GM12878 (cell line): ENCODE results near the gene AEBP2. TPM values are rescaled to one million over a fixed set of nuclear protein-coding genes. Genes with fewer than 3 reads are reported as not detected.

ENCODE experiments used
- ATAC-seq: fragments of 200-7000 bp; cut with Tn5 transposase; 3 replicates; pipeline ENCODE4 v1.9.1; 2020; ENCODE audit warnings: mild to moderate bottlenecking, moderate library complexity
- BruUV-seq: library from RNA; stranded (reverse); fragments of 400-500 nt; replicated peaks from 2 replicates; lab custom pipeline; 2021; lab: Mats Ljungman, UMichigan
- CTCF ChIA-PET: fragments of 300-600 bp; sonication (Branson Sonifier 250); formaldehyde crosslinking; extraction: SDS; loops from one replicate; lab custom pipeline; 2021; ENCODE audit warnings: inconsistent platforms; lab: Yijun Ruan, JAX
- POLR2A ChIA-PET: fragments of 350-600 bp; formaldehyde crosslinking; extraction: SDS; loops from one replicate; lab custom pipeline; 2021; ENCODE audit warnings: inconsistent platforms; lab: Charles Lee
- RAD21 ChIA-PET: fragments of 300-600 bp; sonication (Branson Sonifier 250); formaldehyde crosslinking; loops from one replicate; lab custom pipeline; 2023; ENCODE audit warnings: antibody characterized with exemption; ENCODE audit not compliant: unreplicated experiment; lab: Charles Lee
- SMC1A ChIA-PET: fragments of 300-600 bp; sonication (Branson Sonifier 250); formaldehyde crosslinking; loops from one replicate; lab custom pipeline; 2023; ENCODE audit not compliant: unreplicated experiment, uncharacterized antibody; lab: Charles Lee
- DNase-seq: peaks from one replicate; pipeline ENCODE4 v3.0.0-alpha.2; 2011; ENCODE audit warnings: low read depth, low spot score
- FAIRE-seq: peaks from 3 replicates; lab custom pipeline; 2011; peaks lifted over from hg19 to GRCh38; lab: Jason Lieb, UNC
- H2AFZ ChIP-seq: 2 replicates; pipeline ENCODE4 v1.6.0; 2011; ENCODE audit warnings: low read depth, low read length, control low read depth; ENCODE audit not compliant: control insufficient read depth
- H3K27ac ChIP-seq: 2 replicates; pipeline ENCODE4 v1.5.1; 2011; ENCODE audit warnings: control low read depth; ENCODE audit not compliant: control insufficient read depth, insufficient read depth
- H3K27me3 ChIP-seq, 2 experiments: replicated peaks in 1 of 2; 2 replicates each; pipeline versions ENCODE4 v1.6.0 to v1.6.1; 2011; ENCODE audit warnings: low read length in 1 of 2; ENCODE audit not compliant: control insufficient read depth in 2 of 2, insufficient read depth in 2 of 2
- H3K36me3 ChIP-seq, 2 experiments: 2 replicates each; pipeline ENCODE4 v1.5.1; 2011; ENCODE audit warnings: low read length in 1 of 2; ENCODE audit not compliant: control insufficient read depth in 2 of 2, insufficient read depth in 2 of 2
- H3K4me1 ChIP-seq: 2 replicates; pipeline ENCODE4 v1.6.1; 2011; ENCODE audit warnings: mild to moderate bottlenecking, low read length, moderate library complexity, mixed read lengths; ENCODE audit not compliant: control insufficient read depth, insufficient read depth
- H3K4me2 ChIP-seq: 2 replicates; pipeline ENCODE4 v1.6.0; 2011; ENCODE audit warnings: control low read depth; ENCODE audit not compliant: control insufficient read depth, insufficient read depth
- H3K4me3 ChIP-seq: fragments of 200-600 bp; sonication (generic); 2 replicates; pipeline ENCODE4 v1.5.1; 2016
- H3K79me2 ChIP-seq: 2 replicates; pipeline ENCODE4 v1.6.0; 2011; ENCODE audit warnings: low read length; ENCODE audit not compliant: control insufficient read depth, insufficient read depth
- H3K9ac ChIP-seq: 2 replicates; pipeline ENCODE4 v1.8.0; 2011; ENCODE audit warnings: low read length, control low read depth, mixed read lengths; ENCODE audit not compliant: control insufficient read depth, insufficient read depth
- H3K9me3 ChIP-seq: replicated peaks from 3 replicates; pipeline ENCODE4 v1.5.1; 2011; ENCODE audit warnings: mild to moderate bottlenecking, low read length; ENCODE audit not compliant: control insufficient read depth, insufficient read depth
- H4K20me1 ChIP-seq: 2 replicates; pipeline ENCODE4 v1.6.0; 2011; ENCODE audit not compliant: control insufficient read depth, insufficient read depth
- CBX5 ChIP-seq: sonication (generic); IDR thresholded peaks from 2 replicates; pipeline ENCODE4 v1.6.1; 2016; ENCODE audit warnings: low read depth, moderate library complexity, mild to moderate bottlenecking, inconsistent platforms
- HDGF ChIP-seq: fragments of 450-650 bp; IDR thresholded peaks from 2 replicates; pipeline ENCODE4 v1.6.1; 2016; ENCODE audit warnings: antibody characterized with exemption
- IKZF1 ChIP-seq: fragments of 450-650 bp; conservative IDR thresholded peaks from 2 replicates; pipeline ENCODE4 v1.6.1; 2017; ENCODE audit warnings: antibody characterized with exemption, mild to moderate bottlenecking
- IRF4 ChIP-seq: IDR thresholded peaks from 2 replicates; pipeline ENCODE4 v1.6.1; 2011; ENCODE audit warnings: low read depth, low read length
- KDM1A ChIP-seq: fragments of 200-600 bp; sonication (generic); IDR thresholded peaks from 2 replicates; pipeline ENCODE4 v1.6.1; 2016; ENCODE audit warnings: borderline replicate concordance
- NR2C1 ChIP-seq: fragments of 450-650 bp; IDR thresholded peaks from 2 replicates; pipeline ENCODE4 v1.6.1; 2017; ENCODE audit warnings: antibody characterized with exemption, mild to moderate bottlenecking, moderate library complexity
- RCOR1 ChIP-seq: conservative IDR thresholded peaks from 2 replicates; pipeline ENCODE4 v1.6.1; 2012; ENCODE audit warnings: low read depth, low read length, improper control_type of control experiment
- TCF7 ChIP-seq: IDR thresholded peaks from 2 replicates; pipeline ENCODE4 v1.6.1; 2014; ENCODE audit warnings: antibody characterized with exemption, borderline replicate concordance
- WRNIP1 ChIP-seq: IDR thresholded peaks from 2 replicates; pipeline ENCODE4 v1.6.1; 2011; ENCODE audit warnings: low read depth, low read length, improper control_type of control experiment, borderline replicate concordance
- WGBS: methylation state at CpG from one replicate; pipeline ENCODE4 v1.1.6; 2016; ENCODE audit warnings: low lambda C conversion rate; ENCODE audit not compliant: insufficient replicate concordance, insufficient coverage; ENCODE audit errors: missing lambda C conversion rate; 5-methylcytosine and 5-hydroxymethylcytosine counted together
- in situ Hi-C: fragments of 300-500 bp; cut with MboI; formaldehyde crosslinking; loops from 9 replicates; pipeline ENCODE4 v1.14.3; 2018; ENCODE audit warnings: mixed read lengths
- intact Hi-C: fragments of 100-400 bp; cut with micrococcal nuclease; formaldehyde crosslinking; loops from one replicate; pipeline ENCODE4 v1.14.2; 2022; ENCODE audit not compliant: unreplicated experiment
- polyA plus RNA-seq, 11 experiments: library from polyadenylated mRNA; depleted of rRNA in 4 of 11; unstranded in 6 of 11; stranded (reverse) in 5 of 11; fragments of >200 nt; fragmentation: Nextera tagmentation in 4 of 11; fragmentation: Illumina TruSeq in 1 of 11; extraction: Ambion mirVana in 4 of 11; extraction: Trizol in 1 of 11; gene quantifications; 1 replicate in 1 of 11; 2 replicates in 10 of 11; pipeline versions ENCODE4 v1.2.1 to v1.2.3, GENCODE V29; 2011 to 2016; ENCODE audit warnings: inconsistent platforms in 2 of 11, missing spikeins in 2 of 11, low read depth in 1 of 11
- total RNA-seq, 4 experiments: library from RNA; depleted of rRNA in 3 of 4; stranded (reverse); fragments of >200 nt in 3 of 4; fragmentation: Illumina TruSeq in 1 of 4; extraction: Trizol in 1 of 4; gene quantifications; 2 replicates each; pipeline versions ENCODE4 v1.2.1 to v1.2.3, GENCODE V29; 2013 to 2021
- TF ChIP-seq, protein P1 (sequence below): fragments of 450-650 bp; IDR thresholded peaks from 2 replicates; pipeline ENCODE4 v1.6.1; 2017; ENCODE audit warnings: mild to moderate bottlenecking
- TF ChIP-seq, protein P2 (sequence below): fragments of 450-650 bp; conservative IDR thresholded peaks from 2 replicates; pipeline ENCODE4 v1.6.1; 2017; ENCODE audit warnings: mild to moderate bottlenecking, moderate library complexity
- TF ChIP-seq, protein P3 (sequence below): fragments of 450-650 bp; IDR thresholded peaks from 2 replicates; pipeline ENCODE4 v1.6.1; 2017; ENCODE audit warnings: mild to moderate bottlenecking, low read depth, inconsistent platforms; ENCODE audit not compliant: poor library complexity, severe bottlenecking

Gene AEBP2
- total and polyA plus RNA-seq, 10 of the 15 experiments (the other 5 are each of a cell fraction or from before 2014, with no cell fraction given), result 17.6 to 126 (median 44.8) TPM

DNA sequence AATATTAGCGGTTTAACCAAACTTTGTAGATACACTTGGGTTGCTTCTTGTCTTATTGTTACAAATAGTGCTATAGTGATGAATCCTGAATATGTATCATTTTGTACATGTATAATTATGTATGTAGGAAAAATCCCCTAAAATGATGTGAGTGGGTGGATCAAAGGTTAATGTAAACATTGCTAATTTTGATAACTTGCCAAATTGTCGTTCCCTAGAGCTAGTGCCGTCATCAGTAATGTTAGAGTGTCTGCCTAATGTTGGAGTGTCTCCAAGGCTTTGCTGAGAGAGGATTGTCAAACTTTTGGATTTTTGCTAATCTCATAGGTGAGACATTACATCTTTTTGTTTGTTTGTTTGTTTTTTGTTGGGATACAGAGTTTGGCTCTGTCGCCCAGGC, 44.4 kb downstream of the AEBP2 start:
- Histone ChIP-seq H3K79me2 (peaks cover 63% of the 10 kb centered on the region), H2AFZ (no peak overlapping the region), H3K36me3 (peaks cover 2 to 5% of the 10 kb centered on the region in 2 experiments), H3K4me1 (peaks cover 19% of the 10 kb centered on the region), H3K4me2 (no peak overlapping the region), H4K20me1 (no peaks in the 10 kb centered on the region), H3K27ac (no peak overlapping the region), H3K4me3 (no peak overlapping the region), H3K9ac (no peak overlapping the region), H3K27me3 (no peaks in the 10 kb centered on the region), H3K9me3 (peaks cover 10% of the 10 kb centered on the region)
- intact Hi-C loops, result loop anchor here (2.0 to 10.0 kb wide), 2 partner anchors 41 to 99 kb away; no protein-coding TSS in a partner anchor
- ChIA-PET POLR2A (no interaction called here), SMC1A (interaction anchor here (0.6 to 1.4 kb wide), 2 partner anchors 11 to 205 kb away, joined by 3 read pairs; no protein-coding TSS in a partner anchor), RAD21 (no interaction called here), CTCF (no interaction called here)
- in situ Hi-C loops, result no loop called here
- TF ChIP-seq TCF7 (0 out of 2 replicates have a peak, but pooled peaks have one; percentile 30), NR2C1 (no peak)
- TF ChIP-seq, protein P1, sequence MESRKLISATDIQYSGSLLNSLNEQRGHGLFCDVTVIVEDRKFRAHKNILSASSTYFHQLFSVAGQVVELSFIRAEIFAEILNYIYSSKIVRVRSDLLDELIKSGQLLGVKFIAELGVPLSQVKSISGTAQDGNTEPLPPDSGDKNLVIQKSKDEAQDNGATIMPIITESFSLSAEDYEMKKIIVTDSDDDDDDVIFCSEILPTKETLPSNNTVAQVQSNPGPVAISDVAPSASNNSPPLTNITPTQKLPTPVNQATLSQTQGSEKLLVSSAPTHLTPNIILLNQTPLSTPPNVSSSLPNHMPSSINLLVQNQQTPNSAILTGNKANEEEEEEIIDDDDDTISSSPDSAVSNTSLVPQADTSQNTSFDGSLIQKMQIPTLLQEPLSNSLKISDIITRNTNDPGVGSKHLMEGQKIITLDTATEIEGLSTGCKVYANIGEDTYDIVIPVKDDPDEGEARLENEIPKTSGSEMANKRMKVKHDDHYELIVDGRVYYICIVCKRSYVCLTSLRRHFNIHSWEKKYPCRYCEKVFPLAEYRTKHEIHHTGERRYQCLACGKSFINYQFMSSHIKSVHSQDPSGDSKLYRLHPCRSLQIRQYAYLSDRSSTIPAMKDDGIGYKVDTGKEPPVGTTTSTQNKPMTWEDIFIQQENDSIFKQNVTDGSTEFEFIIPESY, result 0 out of 2 replicates have a peak, but pooled peaks have one; percentile 48
- ATAC-seq (no peak), FAIRE-seq (no peak), DNase-seq (no peak)
- no TSS peak for BruUV-seq
- WGBS, result 100% methylated on average over 4 of the region's 4 CpGs

DNA sequence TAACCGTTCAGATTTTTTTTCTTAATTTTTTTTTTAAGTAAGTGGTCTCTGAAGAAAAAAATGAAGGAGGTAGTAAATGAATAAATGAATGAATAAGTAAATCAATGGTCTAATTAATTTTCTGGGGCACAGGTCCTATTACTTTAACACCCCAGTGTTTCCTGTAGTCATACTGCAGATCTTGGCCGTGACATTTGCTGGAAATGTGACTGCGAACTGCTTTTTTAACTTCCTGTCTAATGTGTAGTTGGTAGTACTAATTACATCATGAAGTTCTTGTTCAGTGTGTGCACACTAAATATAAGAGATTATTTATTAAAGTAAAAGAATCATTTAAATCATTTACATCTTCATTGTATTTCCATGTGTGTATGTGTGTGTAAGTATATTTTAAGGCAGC, 45.4 kb downstream of the AEBP2 start:
- intact Hi-C loops (loop anchor here (10.0 kb wide), 1 partner anchor 100 kb away; no protein-coding TSS in a partner anchor), in situ Hi-C loops (no loop called here)
- peaks cover 19% of the 10 kb centered on the region for H3K4me1 ChIP-seq
- SMC1A ChIA-PET, result no interaction called here
- CTCF ChIA-PET, result no interaction called here
- H3K4me3 ChIP-seq, result no peak overlapping the region
- no peak for DNase-seq
- no peak overlapping the region for H3K9ac ChIP-seq
- POLR2A ChIA-PET, result no interaction called here
- peaks cover 8% of the 10 kb centered on the region for H3K9me3 ChIP-seq
- ATAC-seq, result no peak
- RAD21 ChIA-PET, result no interaction called here
- H3K4me2 ChIP-seq, result no peak overlapping the region
- BruUV-seq, result no TSS peak
- FAIRE-seq, result no peak
- H2AFZ ChIP-seq, result no peak overlapping the region
- H3K27me3 ChIP-seq, result no peaks in the 10 kb centered on the region
- peaks cover 69% of the 10 kb centered on the region for H3K79me2 ChIP-seq
- H4K20me1 ChIP-seq, result no peaks in the 10 kb centered on the region
- peaks cover 0 to 5% of the 10 kb centered on the region in 2 experiments for H3K36me3 ChIP-seq
- WGBS, result 97% methylated on average over 3 of the region's 3 CpGs
- no peak overlapping the region for H3K27ac ChIP-seq
- TF ChIP-seq, protein P2, sequence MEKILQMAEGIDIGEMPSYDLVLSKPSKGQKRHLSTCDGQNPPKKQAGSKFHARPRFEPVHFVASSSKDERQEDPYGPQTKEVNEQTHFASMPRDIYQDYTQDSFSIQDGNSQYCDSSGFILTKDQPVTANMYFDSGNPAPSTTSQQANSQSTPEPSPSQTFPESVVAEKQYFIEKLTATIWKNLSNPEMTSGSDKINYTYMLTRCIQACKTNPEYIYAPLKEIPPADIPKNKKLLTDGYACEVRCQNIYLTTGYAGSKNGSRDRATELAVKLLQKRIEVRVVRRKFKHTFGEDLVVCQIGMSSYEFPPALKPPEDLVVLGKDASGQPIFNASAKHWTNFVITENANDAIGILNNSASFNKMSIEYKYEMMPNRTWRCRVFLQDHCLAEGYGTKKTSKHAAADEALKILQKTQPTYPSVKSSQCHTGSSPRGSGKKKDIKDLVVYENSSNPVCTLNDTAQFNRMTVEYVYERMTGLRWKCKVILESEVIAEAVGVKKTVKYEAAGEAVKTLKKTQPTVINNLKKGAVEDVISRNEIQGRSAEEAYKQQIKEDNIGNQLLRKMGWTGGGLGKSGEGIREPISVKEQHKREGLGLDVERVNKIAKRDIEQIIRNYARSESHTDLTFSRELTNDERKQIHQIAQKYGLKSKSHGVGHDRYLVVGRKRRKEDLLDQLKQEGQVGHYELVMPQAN, result no peak
- TF ChIP-seq IRF4, result no peak
- TF ChIP-seq WRNIP1, result no peak
- TF ChIP-seq HDGF, result no peak
- TF ChIP-seq IKZF1, result no peak
- no peak for TF ChIP-seq RCOR1
- TF ChIP-seq CBX5, result no peak
- TF ChIP-seq, protein P3, sequence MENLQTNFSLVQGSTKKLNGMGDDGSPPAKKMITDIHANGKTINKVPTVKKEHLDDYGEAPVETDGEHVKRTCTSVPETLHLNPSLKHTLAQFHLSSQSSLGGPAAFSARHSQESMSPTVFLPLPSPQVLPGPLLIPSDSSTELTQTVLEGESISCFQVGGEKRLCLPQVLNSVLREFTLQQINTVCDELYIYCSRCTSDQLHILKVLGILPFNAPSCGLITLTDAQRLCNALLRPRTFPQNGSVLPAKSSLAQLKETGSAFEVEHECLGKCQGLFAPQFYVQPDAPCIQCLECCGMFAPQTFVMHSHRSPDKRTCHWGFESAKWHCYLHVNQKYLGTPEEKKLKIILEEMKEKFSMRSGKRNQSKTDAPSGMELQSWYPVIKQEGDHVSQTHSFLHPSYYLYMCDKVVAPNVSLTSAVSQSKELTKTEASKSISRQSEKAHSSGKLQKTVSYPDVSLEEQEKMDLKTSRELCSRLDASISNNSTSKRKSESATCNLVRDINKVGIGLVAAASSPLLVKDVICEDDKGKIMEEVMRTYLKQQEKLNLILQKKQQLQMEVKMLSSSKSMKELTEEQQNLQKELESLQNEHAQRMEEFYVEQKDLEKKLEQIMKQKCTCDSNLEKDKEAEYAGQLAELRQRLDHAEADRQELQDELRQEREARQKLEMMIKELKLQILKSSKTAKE, result no peak
- TF ChIP-seq KDM1A, result no peak
